NCI-H345 treated with DMSO at 0.1 percent for 48 hours (cell line): Measurements from ENCODE around the gene TCTN3.
"Not testable (repeated sequence)": the region's sequence is repeated elsewhere in the genome, so short reads cannot be mapped to it uniquely, and the experiment has no call there.

Experiments
- DNase-seq: peaks from one replicate; lab custom pipeline; 2025; ENCODE audit not compliant: unreplicated experiment; lab: John Stamatoyannopoulos, UW

TCTN3 gene, protein sequence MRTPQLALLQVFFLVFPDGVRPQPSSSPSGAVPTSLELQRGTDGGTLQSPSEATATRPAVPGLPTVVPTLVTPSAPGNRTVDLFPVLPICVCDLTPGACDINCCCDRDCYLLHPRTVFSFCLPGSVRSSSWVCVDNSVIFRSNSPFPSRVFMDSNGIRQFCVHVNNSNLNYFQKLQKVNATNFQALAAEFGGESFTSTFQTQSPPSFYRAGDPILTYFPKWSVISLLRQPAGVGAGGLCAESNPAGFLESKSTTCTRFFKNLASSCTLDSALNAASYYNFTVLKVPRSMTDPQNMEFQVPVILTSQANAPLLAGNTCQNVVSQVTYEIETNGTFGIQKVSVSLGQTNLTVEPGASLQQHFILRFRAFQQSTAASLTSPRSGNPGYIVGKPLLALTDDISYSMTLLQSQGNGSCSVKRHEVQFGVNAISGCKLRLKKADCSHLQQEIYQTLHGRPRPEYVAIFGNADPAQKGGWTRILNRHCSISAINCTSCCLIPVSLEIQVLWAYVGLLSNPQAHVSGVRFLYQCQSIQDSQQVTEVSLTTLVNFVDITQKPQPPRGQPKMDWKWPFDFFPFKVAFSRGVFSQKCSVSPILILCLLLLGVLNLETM

GRCh38 chr10:95693668-95694534, at the start of gene TCTN3:
Gene TCTN3 (minus strand): TSS chr10:95693927. CDS start chr10:95693899, 28 bp downstream.
- peak; percentile 96 for DNase-seq

DNA sequence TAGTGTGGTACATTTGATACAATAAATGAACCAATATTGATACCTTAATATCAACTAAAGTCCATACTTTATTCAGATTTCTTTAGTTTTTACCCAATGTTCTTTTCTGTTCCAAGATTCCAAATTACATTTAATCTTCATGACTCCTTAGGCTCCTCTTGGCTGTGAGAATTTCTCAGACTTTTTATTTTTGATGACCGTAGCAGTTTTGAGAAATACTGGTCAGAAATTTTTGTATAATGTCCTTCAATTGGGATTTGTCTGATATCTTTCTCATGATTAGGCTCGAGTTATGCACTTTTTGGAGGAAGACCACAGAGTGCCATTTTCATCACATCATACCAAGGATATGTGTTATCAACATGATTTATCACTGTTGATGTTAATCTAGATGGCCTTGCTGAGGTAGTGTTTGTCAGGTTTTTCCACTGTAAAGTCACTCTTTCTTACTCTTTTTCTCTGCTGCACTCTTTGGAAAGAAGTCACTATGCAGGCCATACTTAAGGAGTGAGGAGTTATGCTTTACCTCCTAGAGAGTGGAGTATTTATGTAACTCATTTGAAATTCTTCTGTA, 49.3 kb upstream of the TCTN3 start:
- DNase-seq, result no peak

- DNase-seq, result peak; percentile 60
These were observed 48.8 kb upstream of the TCTN3 start for GRCh38 chr10:95742485-95742884.

- peak; percentile 31 for DNase-seq
These were observed 48.2 kb upstream of the TCTN3 start for GRCh38 chr10:95741807-95742467.

DNA sequence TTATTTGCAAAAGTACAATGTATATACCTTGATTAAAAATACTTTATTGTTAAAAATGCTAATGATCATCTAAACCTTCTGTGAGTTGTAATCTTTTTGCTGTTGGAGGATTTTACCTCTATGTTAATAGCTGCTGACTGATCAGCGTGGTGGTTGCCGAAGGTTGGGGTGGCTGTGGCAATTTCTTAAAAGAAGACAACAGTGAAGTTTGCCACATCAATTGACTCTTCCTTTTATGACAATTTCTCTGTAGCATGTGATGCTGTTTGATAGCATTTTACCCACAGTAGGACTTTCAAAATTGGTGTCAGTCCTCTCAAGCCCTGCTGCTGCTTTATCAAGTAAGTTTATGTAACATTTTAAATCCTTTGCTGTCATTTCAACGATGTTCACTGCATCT, 45.3 kb upstream of the TCTN3 start:
- DNase-seq, result no peak

DNA sequence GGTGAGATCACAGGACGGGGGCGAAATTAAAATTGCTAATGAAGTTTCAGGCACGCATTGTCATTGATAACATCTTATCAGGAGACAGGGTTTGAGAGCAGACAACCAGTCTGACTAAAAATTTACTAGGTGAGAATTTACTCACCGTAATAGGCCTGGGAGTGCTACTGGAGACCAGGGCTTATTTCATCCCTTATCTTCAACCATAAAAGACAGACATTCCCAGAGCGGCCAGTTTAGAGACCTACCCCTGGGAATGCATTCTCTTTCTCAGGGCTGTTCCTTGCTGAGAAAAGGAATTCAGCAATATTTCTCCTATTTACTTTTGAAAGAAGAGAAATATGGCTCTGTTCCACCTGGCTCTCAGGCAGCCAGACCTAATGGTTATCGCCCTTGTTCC, 39.2 kb upstream of the TCTN3 start:
- DNase-seq, result not testable (repeated sequence)

DNA sequence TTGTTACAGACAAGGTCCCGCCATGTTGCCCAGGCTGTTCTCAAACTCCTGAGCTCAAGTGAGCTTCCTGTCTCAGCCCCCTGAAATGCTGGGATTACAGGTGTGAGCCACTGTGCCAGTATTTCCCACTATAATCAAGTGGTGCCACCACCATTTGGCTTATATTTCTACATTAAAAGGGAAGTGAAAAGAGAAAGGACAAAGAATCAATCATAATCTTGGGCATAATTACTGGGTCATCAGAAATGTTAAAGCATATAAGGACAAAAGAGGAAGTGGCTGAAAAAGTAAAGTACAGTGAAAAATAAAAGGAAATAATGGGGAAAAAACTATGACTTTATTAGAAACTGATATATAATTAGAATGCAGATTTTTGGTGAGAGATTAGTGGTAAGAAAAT, 36.5 kb upstream of the TCTN3 start:
- no peak for DNase-seq

GRCh38 chr10:95729323-95730055, 35.8 kb upstream of the TCTN3 start:
- DNase-seq, result no peak

DNA sequence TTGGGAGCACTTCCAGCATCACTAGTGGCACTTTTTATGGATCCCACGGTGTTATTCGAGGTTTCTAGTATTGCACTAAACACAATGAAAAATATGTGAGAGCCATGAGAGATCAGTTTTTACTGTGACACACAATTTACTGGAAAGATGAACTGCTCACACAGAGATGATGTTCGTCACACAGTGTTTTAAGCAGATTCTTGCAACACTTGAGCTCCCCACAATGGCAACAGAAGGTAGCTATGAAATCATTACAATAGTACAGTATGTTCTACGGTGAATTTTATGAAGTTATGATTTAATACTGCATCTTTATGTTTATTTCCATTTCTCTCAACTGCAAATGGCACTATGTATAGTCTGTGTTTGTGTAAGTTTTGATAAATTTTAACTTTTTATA, 34.8 kb upstream of the TCTN3 start:
- no peak for DNase-seq

GRCh38 chr10:95722496-95722895, 28.8 kb upstream of the TCTN3 start:
- not testable (repeated sequence) for DNase-seq

- DNase-seq, result not testable (repeated sequence)
These were observed 27.0 kb upstream of the TCTN3 start for GRCh38 chr10:95720745-95721144.

DNA sequence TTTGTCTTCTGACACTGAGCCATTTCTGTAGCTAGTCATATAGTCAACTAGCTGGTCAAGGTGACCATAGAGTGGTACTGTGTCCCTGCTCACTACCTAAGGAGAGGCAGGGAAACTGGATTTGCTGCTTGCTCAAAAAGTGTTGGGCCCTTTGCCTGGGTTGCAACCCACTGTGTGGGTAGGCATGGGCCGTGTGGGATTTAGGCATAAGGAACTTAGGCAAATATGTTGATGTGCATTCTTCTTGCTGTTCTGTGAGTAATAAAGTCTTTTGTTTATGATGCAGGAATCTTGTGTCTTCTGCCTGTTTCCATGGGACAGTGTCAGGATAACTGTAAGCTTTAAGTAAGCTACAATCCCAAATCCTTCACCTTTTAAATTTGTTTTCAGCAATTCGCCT, 23.1 kb upstream of the TCTN3 start:
- DNase-seq, result no peak

DNA sequence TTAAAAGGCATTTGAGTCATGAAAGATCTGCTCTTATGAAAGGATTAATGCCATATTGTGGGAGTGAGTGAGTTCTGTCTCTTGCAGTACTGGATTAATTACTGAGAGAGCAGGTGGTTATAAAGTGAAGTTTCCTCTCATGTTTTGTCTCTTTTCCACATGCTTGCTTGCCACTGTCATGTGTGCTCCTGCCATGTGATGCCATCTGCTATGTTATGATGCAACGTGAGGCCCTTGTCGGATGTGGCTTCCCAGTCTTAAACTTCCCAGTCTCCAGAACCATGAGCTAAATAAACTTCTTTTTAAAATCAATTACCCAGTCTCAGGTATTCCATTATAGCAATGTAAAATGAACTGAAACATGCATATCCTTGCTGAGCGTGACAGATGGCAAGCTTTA, 22.7 kb upstream of the TCTN3 start:
- no peak for DNase-seq

DNA sequence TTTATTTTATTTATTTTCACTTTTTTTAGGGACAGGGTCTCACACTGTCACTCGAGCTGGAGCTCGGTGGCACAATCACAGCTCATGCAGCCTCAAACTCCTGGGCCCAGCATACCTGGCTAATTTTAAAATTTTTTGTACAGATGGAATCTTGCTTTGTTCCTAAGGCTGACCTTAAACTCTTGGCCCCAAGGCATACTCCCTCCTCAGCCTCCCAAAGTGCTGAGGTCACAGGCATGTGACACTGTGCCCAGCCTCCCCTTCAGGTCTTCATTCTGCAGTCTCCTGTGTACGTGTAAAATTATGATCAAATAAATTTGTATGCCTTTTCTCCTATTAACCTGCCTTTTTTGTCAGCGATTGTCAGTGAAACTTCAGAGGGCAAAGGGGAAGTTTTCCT, 17.8 kb upstream of the TCTN3 start:
- no peak for DNase-seq

DNA sequence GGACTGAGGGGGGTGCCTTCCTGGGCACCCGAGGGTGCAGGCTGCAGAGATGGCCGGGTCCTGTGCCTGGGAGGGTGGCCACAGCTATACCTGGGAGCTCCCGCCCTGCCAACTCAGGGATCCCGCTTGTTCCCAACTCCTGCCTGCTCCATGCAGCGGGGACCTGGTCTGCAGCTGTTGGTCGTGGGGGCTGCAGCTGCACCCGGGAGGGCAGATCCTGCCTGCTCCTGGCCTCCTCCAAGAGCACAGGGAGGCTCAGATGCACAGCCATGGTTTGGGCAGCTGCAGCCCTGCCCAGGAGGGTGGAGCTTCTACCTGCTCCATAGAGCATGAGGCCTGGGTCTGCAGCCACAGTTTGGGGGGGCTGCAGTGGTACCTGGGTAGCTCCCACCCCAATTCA, 13.3 kb upstream of the TCTN3 start:
- DNase-seq, result no peak

- no peak for DNase-seq
These were observed 12.8 kb upstream of the TCTN3 start for GRCh38 chr10:95706573-95706972.

- DNase-seq, result no peak
These were observed 4.7 kb upstream of the TCTN3 start for GRCh38 chr10:95698415-95698814.

GRCh38 chr10:95697429-95697828, 3.7 kb upstream of the TCTN3 start:
- no peak for DNase-seq

DNA sequence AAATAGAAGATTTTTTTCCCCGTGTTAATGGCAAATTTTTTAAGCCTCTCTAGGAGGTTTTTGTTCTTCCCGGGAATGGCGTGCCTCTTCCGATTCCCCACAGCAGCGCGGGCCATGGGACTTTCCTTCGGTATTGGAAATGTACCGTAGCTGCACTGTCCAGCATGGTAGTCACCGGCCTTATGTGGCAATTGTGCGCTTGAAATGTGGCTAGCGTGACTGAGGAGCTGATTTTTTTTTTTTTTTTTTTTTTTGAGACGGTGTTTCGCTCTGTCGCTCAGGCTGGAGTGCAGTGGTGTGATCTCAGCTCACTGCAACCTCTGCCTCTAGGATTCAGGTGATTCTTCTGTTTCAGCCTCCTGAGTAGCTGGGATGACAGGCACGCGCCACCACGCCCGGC, 938 bp upstream of the TCTN3 start:
- no peak for DNase-seq

DNA sequence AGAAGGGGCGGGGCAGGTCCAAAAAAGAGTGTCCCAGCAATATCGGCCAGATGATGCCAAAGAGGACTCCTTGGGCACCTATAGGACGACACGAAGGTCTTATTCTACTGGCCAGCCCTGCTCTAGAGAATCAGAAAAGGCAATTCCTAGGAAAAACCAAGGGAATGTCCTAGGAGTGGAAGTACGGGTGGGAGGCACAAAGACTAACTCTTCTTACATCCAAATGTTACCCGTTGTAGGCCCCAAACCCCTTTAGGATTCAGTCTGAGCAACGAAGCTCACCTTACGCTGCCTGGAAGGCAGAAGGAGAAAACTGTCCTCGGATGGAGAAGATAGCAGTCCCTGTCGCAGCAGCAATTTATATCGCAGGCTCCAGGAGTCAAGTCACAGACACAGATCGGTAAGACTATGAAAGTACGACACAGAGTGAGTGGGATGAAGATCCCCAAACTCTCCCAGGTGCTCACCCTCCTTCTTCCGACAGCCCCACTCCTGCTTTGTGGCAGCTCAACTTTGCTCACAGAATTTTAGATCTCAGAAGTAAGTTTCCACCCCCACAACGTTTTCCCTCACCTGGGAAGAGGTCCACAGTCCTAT, 558 bp downstream of the TCTN3 start:
- DNase-seq, result no peak
